HG03558 (cell line): ENCODE measurements around the gene GPR146.
"Not testable (repeated sequence)": the region's sequence is repeated elsewhere in the genome, so short reads cannot be mapped to it uniquely, and the experiment has no call there.

ENCODE experiments used
- ATAC-seq: cut with Tn5 transposase; IDR thresholded peaks from one replicate; pipeline ENCODE4 v1.9.1; 2021; ENCODE audit warnings: moderate number of reproducible peaks; ENCODE audit not compliant: unreplicated experiment; ENCODE audit errors: extremely low read depth

Gene GPR146

DNA sequence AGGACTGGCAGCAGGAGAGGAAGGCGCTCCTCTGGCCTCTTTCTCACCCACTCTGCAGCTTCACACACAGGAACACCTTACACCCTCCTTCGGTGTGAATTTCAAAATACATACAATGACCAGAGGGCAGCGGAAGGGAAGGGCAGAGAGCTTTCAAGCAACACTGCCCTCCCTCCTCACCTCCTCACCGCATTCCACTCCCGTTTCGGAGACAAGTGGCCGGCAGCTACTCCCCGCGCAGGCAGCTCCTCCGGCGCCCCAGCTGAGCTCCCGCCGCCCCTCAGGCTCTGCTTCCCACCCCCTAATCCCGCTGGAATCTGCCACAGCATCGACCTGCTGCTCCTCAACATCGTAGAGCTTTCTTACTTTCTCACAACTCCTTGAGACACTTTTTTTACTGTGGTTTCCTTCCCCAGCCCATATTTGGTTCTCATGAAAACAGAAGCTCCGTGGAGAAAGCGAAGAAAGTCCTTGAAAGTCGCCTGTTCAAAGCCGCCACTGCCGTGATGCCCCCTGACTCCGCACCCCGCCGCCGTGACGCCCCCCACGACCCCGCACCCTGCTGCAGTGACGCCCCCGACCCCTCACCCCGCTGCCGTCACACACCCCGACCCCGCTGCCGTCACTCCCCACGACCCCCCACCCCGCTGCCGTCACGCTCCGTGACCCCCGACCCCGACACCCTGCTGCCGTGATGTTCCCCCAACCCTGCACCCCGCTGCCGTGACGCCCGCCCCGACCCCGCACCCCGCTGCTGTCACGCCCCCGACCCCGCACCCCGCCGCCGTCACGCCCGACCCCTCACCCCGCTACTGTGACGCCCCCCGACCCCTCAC, 29.0 kb downstream of the GPR146 start:
- no peak for ATAC-seq

DNA sequence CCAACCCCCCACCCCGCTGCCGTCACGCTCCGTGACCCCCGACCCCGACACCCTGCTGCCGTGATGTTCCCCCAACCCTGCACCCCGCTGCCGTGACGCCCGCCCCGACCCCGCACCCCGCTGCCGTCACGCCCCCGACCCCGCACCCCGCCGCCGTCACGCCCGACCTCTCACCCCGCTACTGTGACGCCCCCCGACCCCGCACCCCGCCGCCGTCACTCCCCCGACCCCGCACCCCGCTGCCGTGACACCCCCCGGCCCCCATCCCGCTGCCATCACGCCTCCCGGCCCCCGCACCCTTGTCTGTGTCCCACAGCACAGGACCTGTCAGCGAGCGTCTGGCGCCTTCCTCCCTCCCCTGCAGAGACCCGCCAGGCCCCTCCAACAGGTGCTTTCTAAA, 29.7 kb downstream of the GPR146 start:
- ATAC-seq, result not testable (repeated sequence)

DNA sequence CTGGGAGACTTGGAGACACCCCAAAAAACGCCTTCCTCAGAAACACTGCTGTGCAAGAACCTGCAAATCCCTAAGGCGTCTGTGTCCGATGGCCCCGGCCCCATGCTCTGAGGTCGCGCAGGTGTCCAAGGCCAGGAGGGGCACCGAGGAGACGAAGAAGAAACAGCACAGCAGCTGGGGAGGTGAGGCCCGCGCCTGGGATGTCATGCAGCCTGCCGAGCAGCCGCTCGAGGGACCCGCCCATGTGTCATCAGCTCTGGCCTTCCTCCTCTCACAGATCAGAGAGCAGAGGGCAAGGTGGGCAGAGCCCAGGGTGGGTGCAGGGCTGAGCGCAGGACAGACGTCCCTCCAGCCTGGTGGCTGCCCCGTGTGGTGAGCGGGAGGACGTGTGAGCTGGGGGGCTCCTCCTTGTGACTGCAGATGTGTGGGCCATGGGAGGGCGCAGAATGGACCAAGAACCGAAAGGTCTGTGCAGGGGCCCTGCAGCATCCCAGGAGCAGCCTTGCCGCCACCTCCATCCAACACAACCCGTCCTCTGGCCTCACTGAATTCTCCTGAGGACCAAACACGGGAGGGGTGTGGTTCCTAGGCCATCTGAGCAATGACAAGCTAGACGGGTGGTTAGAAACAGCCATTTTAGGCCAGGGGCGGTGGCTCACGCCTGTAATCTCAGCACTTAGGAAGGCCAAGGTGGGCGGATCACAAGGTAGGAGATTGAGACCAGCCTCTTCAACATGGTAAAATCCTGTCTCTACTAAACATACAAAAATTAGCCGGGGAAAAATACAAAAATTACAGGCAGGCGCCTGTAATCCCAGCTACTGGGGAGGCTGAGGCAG, 30.5 kb downstream of the GPR146 start:
- no peak for ATAC-seq

DNA sequence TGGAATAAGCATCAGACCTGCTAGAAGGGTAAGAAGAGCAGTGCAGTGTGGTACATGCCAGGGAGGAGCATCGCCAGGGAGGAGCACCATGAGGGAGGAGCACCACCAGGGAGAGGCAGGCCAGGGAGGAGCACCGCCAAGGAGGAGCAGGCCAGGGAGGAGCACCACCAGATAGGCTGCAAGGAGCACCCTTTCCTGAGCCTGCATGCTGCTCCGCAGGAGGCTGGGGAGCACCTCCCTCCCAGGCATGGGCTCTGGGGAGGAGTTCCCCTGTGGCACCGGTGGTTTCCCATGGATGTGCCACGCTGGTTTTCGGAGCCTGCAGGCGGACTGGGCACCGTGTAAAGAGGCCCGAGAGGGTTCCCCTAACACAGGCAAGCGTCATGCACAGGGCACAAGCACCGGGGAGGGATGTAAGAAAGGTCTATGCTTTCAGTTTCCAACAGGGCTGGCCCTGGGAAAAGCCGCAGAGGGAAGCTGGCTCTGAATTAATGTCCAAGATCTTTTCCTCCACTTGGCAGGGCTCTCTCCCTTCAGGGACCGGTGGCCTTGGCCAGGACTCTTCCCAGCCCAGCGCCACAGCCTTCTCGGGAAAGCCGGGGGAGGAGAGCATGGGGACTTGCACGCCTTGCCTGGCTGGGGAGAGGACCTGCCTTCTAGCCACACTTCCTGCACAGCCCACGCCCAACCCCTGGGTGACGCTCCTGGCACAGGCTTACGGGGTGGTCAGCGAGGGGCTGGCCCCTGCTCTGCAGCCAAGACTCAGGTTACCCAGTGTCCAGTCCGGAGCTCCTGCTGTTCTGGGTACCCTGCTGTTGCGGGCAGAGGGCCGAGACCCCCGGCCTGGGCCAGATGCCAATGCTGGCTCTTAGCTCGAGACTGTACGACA, 32.1 kb downstream of the GPR146 start:
- ATAC-seq, result no peak

DNA sequence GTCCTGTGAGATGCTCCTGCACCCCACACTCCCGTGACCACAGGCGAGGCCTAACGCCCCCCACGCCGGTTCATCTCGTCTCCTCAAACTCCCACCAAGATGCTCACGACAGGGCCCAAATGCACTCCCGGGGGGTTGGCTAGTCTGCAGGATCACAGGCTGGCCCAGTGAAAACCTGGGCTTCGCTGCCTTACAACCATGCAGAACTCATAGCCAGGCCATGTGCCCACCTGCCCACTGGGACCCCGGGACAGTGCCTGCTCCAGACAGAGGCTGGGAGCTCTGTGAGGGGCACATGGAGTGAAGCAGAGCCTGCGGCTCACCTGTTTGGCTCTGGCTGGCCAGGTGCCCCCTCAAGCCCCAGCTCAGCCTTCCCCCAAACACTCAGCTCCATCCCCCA, 34.2 kb downstream of the GPR146 start:
- ATAC-seq, result no peak

DNA sequence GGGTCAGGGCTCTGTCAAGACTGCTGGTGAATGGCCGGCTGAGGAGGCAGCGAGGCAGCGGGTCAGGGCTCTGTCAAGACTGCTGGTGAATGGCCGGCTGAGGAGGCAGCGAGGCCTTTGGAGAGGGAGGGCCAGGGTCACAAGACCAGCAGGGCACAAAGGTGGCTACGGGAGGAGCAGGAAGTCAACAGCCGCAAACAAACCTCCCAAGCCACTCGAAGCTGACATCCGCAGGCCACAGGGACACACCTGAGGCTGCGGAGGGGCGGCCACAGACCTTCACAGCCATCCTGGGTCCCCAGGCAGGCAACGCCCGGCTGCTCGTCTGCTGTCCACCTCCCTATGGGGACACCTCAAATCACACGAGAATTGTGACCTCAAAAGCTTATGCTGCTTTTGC, 34.6 kb downstream of the GPR146 start:
- no peak for ATAC-seq

DNA sequence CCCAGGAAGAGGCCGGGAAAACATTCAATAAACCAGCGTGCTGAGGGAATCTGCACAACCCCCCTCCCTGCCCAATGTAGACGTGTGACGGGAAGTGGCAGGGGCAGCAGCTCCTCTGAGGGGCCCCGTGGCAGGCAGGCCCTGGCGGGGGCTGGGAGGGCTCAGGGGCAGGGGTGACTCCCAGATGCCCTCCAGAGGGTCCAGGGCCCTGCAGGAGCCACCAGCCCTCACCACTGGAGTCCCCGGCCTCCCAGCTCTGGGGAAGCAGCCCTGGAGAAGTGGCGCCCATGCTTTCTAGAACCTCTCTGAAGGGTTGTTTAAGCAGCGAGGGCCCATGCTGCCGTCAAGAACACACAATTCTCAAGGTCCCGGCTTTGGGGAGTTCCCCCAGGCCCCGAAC, 35.2 kb downstream of the GPR146 start:
- no peak for ATAC-seq

DNA sequence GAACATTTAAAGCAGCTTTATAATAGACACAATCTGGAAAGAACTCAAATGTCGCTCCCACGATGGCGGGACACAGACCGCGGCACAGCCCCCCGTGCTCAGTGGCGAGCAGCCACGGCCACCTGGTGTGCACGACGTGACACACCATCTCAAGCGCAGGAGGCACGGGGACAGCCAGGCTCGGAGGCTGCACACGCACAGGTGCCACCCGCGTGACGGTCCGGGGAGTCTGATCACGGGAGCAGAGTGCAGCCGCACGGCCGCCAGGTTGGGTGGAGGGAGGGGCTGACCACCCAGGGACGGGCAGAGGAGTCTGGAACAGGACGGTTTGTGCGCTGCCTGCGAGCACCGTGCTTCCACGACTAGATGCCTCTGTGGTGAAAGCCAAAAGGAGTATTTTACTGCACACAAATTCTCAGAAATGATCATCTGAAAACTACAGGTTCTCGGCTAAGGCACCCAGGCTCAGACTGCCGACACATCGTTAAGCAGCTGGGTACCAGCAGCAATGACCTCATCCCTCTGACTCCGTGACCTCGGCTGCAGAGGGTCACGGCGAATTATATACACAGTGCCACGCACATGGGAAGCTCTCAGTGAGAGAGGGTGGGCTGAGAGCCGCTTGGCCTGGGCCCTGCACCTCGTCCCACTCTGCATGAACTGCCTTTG, 36.0 kb downstream of the GPR146 start:
- ATAC-seq, result no peak

DNA sequence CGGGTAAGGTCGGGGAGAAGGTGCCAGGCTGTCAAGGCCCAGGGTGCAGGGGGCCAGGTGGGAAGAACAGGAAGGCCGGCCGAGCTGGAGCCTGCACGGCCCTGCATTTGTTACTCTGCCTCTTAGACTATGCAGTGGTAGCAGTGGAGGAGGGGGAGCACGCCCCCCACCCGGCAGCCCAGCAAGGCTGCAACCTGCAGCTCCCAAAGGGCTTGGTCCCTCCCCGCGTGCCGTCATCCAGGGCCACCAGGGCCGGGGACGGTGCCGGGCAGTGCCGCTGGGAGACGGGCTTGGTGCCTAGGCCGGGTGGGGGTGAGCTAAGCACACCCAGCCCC, 36.5 kb downstream of the GPR146 start:
- no peak for ATAC-seq

DNA sequence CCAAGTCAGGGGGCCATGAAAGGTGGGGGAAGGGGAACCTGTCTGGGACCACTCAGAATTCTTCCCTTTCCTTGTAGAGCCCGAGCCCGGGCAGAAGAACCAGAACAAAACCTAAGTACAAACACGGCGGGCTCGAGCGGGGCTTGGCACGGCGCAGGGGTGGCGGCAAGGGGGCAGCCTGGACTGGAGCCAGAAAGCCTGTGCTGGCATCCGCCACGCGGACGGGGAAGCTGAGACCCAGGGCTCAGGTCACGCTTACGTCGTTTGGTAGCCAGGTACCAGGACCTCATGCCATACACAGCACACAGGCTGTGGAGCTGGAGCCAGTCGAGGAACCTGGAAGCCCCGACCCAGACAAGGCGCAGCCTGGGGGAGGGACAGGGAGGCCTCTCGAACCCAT, 37.0 kb downstream of the GPR146 start:
- no peak for ATAC-seq

DNA sequence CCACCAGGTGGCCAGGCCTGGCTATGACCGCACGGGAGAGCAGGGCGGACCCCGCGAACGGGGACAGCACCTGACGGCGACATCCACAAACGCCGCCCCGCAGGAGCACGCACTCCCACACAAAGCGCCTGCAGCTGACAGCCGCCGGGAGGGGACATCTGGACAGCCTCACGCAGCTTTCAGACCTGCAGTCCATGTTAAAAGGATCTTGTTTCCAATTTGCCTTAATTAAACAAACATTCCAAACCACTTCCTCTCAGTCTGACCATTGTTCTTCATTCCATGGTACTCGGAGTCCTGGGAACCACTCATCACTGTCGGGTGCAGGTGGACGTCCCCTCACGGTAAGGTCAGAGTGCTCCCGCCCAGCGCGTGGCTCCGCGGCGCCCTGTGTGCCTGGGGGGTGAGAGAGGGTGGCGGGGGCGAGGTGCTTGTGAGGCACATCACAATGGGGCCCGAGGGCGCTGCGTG, 37.6 kb downstream of the GPR146 start:
- no peak for ATAC-seq

DNA sequence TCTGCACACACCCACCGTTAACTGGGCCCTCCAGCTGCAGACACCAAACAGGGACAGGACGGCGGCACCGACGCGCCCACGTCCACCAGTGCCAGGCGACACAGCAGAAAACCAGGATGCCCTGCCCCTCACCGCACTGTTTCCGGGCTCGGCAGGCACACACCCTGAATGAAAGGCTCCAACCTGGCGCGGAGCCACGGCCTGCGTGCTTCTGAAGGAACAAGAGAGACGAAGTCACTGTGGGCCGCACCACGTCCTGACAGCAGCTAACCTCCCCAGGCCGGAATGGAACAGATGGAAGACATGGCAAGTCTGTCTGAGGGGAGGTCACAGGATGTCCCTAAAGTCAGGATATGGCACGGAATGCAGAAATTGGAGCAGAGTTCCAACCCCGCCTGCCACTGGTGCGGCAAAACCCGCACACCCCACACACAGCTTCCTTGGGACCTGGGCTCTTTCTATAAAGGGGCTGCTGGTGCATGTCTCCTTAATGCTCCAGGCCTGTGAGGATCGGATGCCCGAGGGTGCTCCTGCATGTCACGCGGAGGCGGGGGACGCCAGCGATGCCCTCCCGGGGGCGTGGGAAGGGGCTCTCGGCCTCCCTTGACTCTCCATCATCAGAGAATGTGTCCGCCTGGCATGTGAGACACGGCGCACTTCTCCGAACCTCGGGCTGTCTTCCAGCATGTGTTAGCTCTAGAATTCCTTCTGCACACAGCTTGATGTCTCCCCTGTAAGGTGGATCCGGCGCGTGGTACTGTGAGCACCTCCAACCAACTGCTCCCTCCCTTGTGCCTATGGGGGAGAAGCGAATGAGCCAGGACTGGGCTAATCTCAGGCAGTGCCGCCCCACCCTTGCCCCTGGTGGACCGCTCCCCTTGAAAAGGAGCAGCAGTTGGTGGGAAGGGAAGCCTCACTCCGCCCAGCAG, 39.6 kb downstream of the GPR146 start:
- ATAC-seq, result no peak

DNA sequence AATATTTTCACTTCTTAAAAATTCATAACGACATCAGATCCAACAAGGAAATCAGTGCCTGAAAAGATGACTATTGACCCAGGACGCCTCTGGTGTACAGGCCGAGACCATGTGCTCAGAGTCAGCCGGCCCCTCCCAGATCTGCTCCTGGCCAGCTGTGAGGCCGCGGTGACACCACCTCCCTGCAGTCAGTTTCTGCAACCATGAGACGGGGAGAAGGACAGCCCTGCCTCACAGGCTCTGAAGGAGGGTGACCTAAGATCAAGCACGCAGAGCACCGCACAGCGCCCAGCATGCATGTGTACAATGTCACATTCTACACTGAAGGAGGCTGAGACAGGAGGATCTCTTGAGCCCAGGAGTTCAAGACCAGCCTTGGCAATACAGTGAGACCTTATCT, 40.9 kb downstream of the GPR146 start:
- ATAC-seq, result no peak

DNA sequence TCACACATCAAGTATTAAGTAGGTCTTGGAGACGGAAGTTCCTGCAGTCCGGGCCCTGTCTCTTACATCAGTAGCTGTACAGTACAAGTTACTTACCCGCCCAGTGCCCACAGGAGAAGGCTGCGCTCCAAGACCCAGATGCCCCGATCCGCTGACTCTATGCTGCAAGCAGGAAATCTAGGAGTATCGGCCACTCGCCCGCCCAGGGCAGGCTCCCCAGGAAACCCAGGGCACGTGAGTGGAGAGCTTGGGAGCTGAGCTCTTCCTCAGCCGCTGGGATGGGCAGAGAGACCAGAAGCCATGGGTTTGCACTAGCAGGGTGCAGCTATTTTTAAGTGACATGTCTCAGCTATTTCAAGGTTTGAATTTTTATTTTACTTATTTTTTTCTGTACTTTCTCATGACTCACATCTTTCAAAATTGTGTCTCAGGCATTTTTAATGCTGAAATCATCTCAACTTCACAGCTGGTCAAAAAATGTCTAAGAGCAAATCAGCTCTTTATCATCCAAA, 41.6 kb downstream of the GPR146 start:
- ATAC-seq, result no peak

DNA sequence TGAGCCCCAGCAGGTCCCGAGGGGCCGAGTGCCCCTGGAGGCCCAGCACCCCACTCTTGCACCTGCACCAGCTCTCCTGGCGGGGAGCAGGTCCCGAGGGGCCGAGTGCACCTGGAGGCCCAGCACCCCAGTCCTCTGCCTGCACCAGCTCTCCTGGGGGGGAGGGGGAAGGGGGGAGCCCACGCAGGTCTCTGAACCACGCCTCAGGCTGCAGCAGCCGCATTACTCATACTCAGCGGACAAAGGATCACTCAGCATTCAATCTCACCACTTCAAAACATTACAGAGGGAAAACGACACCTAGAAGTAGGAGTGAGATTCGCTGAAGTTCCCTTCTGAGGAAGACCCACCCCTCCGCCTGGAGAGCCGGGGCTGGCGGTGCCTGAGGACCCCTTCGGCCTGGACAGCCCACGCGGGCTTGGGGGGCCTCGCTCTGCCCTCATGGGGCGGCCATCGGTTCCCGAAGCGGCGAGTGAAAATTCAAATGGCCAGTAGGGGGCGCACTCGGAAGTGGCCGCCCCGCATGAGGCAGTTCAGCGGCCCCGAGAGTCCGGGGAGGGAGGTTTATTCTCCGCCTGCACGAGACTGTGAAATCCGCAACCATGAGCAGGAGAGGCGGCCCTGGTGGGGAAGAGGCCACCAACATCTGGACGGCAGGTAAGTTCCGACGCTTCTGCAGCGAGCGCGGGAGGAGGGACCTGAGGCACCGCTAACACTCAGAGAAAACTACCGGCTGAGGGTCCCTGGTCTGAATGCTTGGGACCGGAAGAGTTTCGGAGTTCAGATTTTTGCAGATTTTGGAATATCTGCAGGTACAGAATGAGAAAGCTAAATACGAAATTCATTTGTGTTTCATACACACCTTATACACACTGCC, 42.5 kb downstream of the GPR146 start:
- no peak for ATAC-seq

DNA sequence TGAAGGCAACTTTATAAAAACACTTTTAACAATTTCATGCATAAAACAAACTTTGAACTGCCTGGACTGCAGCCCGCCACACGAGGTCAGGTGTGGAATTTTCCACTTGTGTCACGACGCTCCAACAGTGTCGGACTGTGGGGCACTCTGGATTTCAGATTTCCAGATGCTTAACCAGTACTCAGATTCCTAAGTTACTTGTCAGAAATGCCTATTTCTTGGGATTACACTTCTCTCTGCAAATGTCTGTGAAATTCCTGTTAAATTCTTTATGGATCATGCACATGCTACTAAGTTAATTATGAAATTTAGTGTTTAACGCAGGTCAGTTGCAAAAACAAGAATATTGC, 43.1 kb downstream of the GPR146 start:
- no peak for ATAC-seq

DNA sequence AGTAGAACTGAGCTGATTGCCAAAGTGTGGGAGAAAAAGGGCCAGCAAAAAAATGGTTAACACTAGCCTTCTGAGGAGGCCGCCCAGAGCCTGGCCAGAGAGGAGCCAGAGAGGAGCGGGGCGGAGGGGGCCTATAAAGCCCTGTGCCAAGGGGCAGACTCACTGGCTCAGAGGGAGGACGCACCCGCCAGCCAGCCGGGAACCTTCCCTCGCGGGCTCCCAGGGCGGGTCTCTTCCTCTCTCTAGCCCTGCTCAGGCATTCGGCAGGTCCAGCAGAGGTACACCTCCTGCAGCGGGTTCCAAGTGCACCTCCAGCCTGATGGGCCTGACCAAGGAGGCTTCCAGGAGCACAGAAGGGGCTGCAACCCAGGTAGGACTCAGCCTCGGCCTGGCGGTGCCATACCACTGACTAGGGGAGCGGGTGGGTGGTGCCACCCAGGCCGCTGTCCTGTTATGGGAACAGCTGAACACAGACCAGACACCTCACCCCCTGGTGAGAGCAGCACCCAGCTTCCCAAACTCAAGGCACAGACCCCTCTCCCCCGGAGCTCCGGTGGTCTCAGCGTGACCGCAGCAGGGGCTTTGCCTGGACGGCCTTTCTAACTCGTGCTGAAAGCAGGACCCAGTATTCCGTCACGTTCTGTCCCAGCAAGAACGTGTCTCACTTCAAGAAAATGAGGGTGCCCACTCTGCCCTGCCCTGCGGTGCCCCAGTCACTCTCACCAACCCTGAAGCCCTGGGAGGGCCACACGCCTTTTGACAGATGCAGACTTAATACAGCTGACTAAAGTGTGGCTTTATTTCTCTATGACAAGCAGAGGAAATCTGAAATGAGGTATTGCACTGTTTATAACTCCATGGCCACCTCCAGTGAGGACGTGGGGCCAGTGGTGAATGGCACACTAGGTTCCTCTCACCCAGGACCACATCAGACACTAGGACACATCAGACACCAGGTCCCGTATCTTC, 43.9 kb downstream of the GPR146 start, which contains the start of gene GPER1:
TSS of gene GPER1 (plus strand) at position 162 of the 969 bp plus-strand sequence. CDS start 3,616 bp downstream, outside the sequence.
- ATAC-seq, result no peak
